ENCODE results near the gene MSLN. TPM values are rescaled to one million over a fixed set of nuclear protein-coding genes. Genes with fewer than 3 reads are reported as not detected.
A peak's percentile ranks its signal among the peaks of the same experiment; 100 is the strongest.

MSLN gene
- total and polyA plus RNA-seq, 9 of the 15 experiments (the other 6 are each of a cell fraction or from before 2014, with no cell fraction given), result not detected

DNA sequence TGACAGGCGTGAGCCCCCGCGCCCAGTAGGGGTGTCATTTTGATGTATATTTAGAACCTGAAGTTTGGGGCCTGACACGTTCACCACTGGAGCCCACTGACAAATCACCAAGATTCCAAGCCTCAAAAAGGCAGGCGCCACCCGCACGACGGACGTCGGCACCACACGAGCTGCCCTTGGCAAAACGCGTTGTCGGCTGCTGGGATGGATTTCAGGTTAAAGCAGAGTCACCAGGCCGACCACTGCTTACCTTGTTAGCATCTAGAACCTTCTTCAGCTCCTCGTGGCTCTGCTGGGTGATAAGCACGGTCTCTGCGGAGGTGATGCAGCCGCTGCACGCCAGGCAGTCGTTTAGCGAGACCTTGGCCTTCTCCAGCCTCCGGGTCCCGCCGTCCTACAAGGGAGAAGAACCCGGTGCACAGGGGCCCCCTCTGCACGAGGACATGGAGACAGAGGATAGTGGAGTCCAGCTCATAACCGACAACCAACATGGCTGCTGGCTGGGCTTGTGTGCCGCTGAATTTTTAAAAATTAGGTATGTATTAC lies 23.5 kb upstream of the MSLN start:
- peaks cover 18 to 88% of the 10 kb centered on the region in 2 experiments for H3K4me1 ChIP-seq (replicated peaks in 1 of 2; ENCODE audit: control insufficient read depth in 2 of 2, insufficient read depth in 2 of 2, low read length in 2 of 2)
- BruUV-seq (replicated peaks), result no TSS peak
- H3K9ac ChIP-seq (ENCODE audit: insufficient read depth in 1 of 2, low read depth in 2 of 2, low read length in 2 of 2), result peak overlapping the region in 1 of 2 experiments; percentile 62; a peak in 2 of 4 replicates
- in situ Hi-C loops (cut with MboI) (no loop called here), intact Hi-C loops (cut with micrococcal nuclease) (no loop called here)
- no peak for ATAC-seq
- POLR2A ChIA-PET, result interaction anchor here (0.5 to 3.5 kb wide), 2 partner anchors 13 to 109 kb away, joined by 3 to 25 read pairs; partner anchors contain the start of gene CCDC78
- H3K9me3 ChIP-seq (replicated peaks; ENCODE audit: control insufficient read depth, insufficient read depth, low read depth, low read length), result no peaks in the 10 kb centered on the region
- H2AFZ ChIP-seq (ENCODE audit: low read depth, low read length), result no peak overlapping the region
- H3K9me1 ChIP-seq (ENCODE audit: control insufficient read depth, insufficient read depth, low read length), result peaks cover 6% of the 10 kb centered on the region
- CTCF ChIA-PET (ENCODE audit: low intra/inter-chr PET ratio), result no interaction called here
- peak overlapping the region; percentile 66 for H3K27ac ChIP-seq (ENCODE audit: extremely low read depth, low read depth, low read length)
- peaks cover 70% of the 10 kb centered on the region; the same call in 2 of the 3 replicates for H3K36me3 ChIP-seq (ENCODE audit: control insufficient read depth, insufficient read depth, low read length)
- H3K4me3 ChIP-seq, result no peak overlapping the region
- peaks cover 15% of the 10 kb centered on the region for H3K79me2 ChIP-seq (ENCODE audit: control insufficient read depth, insufficient read depth, low read length)
- H3K27me3 ChIP-seq (ENCODE audit: control insufficient read depth in 2 of 2, insufficient read depth in 2 of 2, low read length in 2 of 2), result no peaks in the 10 kb centered on the region
- no peaks in the 10 kb centered on the region; the same call in 1 of the 2 replicates for H4K20me1 ChIP-seq (replicated peaks; ENCODE audit: control insufficient read depth, insufficient read depth, low read length)
- no peak overlapping the region for H3K4me2 ChIP-seq (ENCODE audit: insufficient read depth, low read length)
- no peak for DNase-seq (ENCODE audit: extremely low read depth in 1 of 4, low spot score in 3 of 4)
- WGBS (ENCODE audit: insufficient coverage, low coverage, missing lambda C conversion rate), result 92% methylated on average over 28 of the region's 29 CpGs
- no peak for FAIRE-seq
- TF ChIP-seq CBFA2T3 (IDR thresholded peaks at IDR 0.05) (no peak), KLF16 (IDR thresholded peaks at IDR 0.05) (no peak), JUN (IDR thresholded peaks at IDR 0.05; ENCODE audit: borderline replicate concordance, low read depth, low read length) (no peak), JUN (CRISPR knock-in tag; IDR thresholded peaks at IDR 0.05; ENCODE audit: borderline replicate concordance) (no peak), KDM4B (IDR thresholded peaks at IDR 0.05; ENCODE audit: borderline replicate concordance in 2 of 2, low read depth in 1 of 2) (no peak), FIP1L1 (IDR thresholded peaks at IDR 0.05; ENCODE audit: low read depth, low read length, poor library complexity, severe bottlenecking) (no peak), TARDBP (IDR thresholded peaks at IDR 0.05) (no peak), WHSC1 (IDR thresholded peaks at IDR 0.05; ENCODE audit: low read length) (peak; percentile 57), YY1 (IDR thresholded peaks at IDR 0.05; ENCODE audit: borderline replicate concordance in 1 of 3, control insufficient read depth in 1 of 3, extremely low read depth in 1 of 3, insufficient read depth in 3 of 3, insufficient read length in 1 of 3, insufficient replicate concordance in 2 of 3, low read depth in 1 of 3, low read length in 2 of 3) (peak in 1 of 3 experiments; percentile 9), ZNF561 (CRISPR knock-in tag; conservative IDR thresholded peaks at IDR 0.05) (no peak), NONO (IDR thresholded peaks at IDR 0.05; ENCODE audit: low read depth in 2 of 2, low read length in 1 of 2) (no peak)
- TF ChIP-seq, protein P1, sequence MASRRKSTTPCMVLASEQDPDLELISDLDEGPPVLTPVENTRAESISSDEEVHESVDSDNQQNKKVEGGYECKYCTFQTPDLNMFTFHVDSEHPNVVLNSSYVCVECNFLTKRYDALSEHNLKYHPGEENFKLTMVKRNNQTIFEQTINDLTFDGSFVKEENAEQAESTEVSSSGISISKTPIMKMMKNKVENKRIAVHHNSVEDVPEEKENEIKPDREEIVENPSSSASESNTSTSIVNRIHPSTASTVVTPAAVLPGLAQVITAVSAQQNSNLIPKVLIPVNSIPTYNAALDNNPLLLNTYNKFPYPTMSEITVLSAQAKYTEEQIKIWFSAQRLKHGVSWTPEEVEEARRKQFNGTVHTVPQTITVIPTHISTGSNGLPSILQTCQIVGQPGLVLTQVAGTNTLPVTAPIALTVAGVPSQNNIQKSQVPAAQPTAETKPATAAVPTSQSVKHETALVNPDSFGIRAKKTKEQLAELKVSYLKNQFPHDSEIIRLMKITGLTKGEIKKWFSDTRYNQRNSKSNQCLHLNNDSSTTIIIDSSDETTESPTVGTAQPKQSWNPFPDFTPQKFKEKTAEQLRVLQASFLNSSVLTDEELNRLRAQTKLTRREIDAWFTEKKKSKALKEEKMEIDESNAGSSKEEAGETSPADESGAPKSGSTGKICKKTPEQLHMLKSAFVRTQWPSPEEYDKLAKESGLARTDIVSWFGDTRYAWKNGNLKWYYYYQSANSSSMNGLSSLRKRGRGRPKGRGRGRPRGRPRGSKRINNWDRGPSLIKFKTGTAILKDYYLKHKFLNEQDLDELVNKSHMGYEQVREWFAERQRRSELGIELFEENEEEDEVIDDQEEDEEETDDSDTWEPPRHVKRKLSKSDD (conservative IDR thresholded peaks at IDR 0.05; ENCODE audit: low read length), result no peak
- TF ChIP-seq, protein P2, sequence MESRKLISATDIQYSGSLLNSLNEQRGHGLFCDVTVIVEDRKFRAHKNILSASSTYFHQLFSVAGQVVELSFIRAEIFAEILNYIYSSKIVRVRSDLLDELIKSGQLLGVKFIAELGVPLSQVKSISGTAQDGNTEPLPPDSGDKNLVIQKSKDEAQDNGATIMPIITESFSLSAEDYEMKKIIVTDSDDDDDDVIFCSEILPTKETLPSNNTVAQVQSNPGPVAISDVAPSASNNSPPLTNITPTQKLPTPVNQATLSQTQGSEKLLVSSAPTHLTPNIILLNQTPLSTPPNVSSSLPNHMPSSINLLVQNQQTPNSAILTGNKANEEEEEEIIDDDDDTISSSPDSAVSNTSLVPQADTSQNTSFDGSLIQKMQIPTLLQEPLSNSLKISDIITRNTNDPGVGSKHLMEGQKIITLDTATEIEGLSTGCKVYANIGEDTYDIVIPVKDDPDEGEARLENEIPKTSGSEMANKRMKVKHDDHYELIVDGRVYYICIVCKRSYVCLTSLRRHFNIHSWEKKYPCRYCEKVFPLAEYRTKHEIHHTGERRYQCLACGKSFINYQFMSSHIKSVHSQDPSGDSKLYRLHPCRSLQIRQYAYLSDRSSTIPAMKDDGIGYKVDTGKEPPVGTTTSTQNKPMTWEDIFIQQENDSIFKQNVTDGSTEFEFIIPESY (CRISPR knock-in tag; IDR thresholded peaks at IDR 0.05), result peak; percentile 80
- TF ChIP-seq, protein P3, sequence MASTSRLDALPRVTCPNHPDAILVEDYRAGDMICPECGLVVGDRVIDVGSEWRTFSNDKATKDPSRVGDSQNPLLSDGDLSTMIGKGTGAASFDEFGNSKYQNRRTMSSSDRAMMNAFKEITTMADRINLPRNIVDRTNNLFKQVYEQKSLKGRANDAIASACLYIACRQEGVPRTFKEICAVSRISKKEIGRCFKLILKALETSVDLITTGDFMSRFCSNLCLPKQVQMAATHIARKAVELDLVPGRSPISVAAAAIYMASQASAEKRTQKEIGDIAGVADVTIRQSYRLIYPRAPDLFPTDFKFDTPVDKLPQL (IDR thresholded peaks at IDR 0.05; ENCODE audit: extremely low read depth, insufficient read length), result no peak
